K562 (cell line): ENCODE data around the gene PITPNC1. TPM values are rescaled to one million over a fixed set of nuclear protein-coding genes. Genes with fewer than 3 reads are reported as not detected.
"Not testable (repeated sequence)": the region's sequence is repeated elsewhere in the genome, so short reads cannot be mapped to it uniquely, and the experiment has no call there.

ENCODE experiments used
- ATAC-seq: fragments of 200-7000 bp; cut with Tn5 transposase; 3 replicates; pipeline ENCODE4 v1.9.1; 2020; ENCODE audit warnings: moderate library complexity
- BruUV-seq: library from RNA; stranded (reverse); fragments of 400-500 nt; replicated peaks from 2 replicates; lab custom pipeline; 2021; lab: Mats Ljungman, UMichigan
- CTCF ChIA-PET: fragments of 300-600 bp; formaldehyde crosslinking; extraction: SDS; loops from one replicate; lab custom pipeline; 2021; ENCODE audit warnings: low intra/inter-chr PET ratio; lab: Yijun Ruan, JAX
- POLR2A ChIA-PET: fragments of 300-600, 350-650 bp; sonication (Branson Sonifier 250); formaldehyde crosslinking; extraction: SDS; loops from one replicate; lab custom pipeline; 2021; ENCODE audit warnings: antibody characterized with exemption, inconsistent platforms; lab: Yijun Ruan, JAX
- DNase-seq, 4 experiments: peaks; one replicate each; pipeline versions ENCODE4 v3.0.0 to v3.0.0-alpha.2; 2011 to 2018; ENCODE audit warnings: low spot score in 3 of 4, mixed read lengths in 3 of 4; ENCODE audit errors: extremely low read depth in 1 of 4
- FAIRE-seq: peaks from 2 replicates; lab custom pipeline; 2011; peaks lifted over from hg19 to GRCh38; lab: Jason Lieb, UNC
- H2AFZ ChIP-seq: 2 replicates; pipeline ENCODE4 v1.6.0; 2011; ENCODE audit warnings: low read depth, low read length, control low read depth, inconsistent platforms
- H3K27ac ChIP-seq: fragments of 200-600 bp; 3 replicates; pipeline ENCODE4 v1.8.0; 2011; ENCODE audit warnings: low read depth, mild to moderate bottlenecking, control low read depth, inconsistent platforms, low read length, moderate library complexity, mixed read lengths; ENCODE audit errors: extremely low read depth
- H3K27me3 ChIP-seq, 2 experiments: fragments of 300-600 bp in 1 of 2; 2 replicates in 1 of 2; 3 replicates in 1 of 2; pipeline versions ENCODE4 v1.6.0 to v1.8.0; 2011; ENCODE audit warnings: inconsistent platforms in 2 of 2, low read length in 2 of 2, mild to moderate bottlenecking in 1 of 2, mixed read lengths in 1 of 2, moderate library complexity in 1 of 2; ENCODE audit not compliant: control insufficient read depth in 2 of 2, insufficient read depth in 2 of 2
- H3K36me3 ChIP-seq: fragments of 300-600 bp; 3 replicates; pipeline ENCODE4 v1.8.0; 2011; ENCODE audit warnings: mild to moderate bottlenecking, low read length, inconsistent platforms; ENCODE audit not compliant: control insufficient read depth, insufficient read depth
- H3K4me1 ChIP-seq, 2 experiments: fragments of 200-600 bp in 1 of 2; replicated peaks in 1 of 2; 2 replicates in 1 of 2; 3 replicates in 1 of 2; pipeline versions ENCODE4 v1.5.1 to v1.8.0; 2011; ENCODE audit warnings: inconsistent platforms in 2 of 2, low read length in 2 of 2, mild to moderate bottlenecking in 1 of 2, mixed read lengths in 1 of 2, moderate library complexity in 1 of 2; ENCODE audit not compliant: control insufficient read depth in 2 of 2, insufficient read depth in 2 of 2
- H3K4me2 ChIP-seq: 2 replicates; pipeline ENCODE4 v1.6.1; 2011; ENCODE audit warnings: low read length, control low read depth, inconsistent platforms, mixed read lengths; ENCODE audit not compliant: insufficient read depth
- H3K4me3 ChIP-seq: fragments of 200-600 bp; sonication (generic), shearing (Covaris generic); 2 replicates; pipeline ENCODE4 v1.5.1; 2016; ENCODE audit warnings: control low read depth, inconsistent platforms
- H3K79me2 ChIP-seq: fragments of 200-600 bp; 3 replicates; pipeline ENCODE4 v1.8.0; 2011; ENCODE audit warnings: low read length, inconsistent platforms; ENCODE audit not compliant: control insufficient read depth, insufficient read depth
- H3K9ac ChIP-seq, 2 experiments: 2 replicates each; pipeline versions ENCODE4 v1.6.0 to v1.6.1; 2011; ENCODE audit warnings: low read depth in 2 of 2, low read length in 2 of 2, control low read depth in 1 of 2, inconsistent platforms in 1 of 2, mild to moderate bottlenecking in 1 of 2, mixed read lengths in 1 of 2; ENCODE audit not compliant: insufficient read depth in 1 of 2
- H3K9me1 ChIP-seq: one replicate; pipeline ENCODE4 v1.6.0; 2011; ENCODE audit warnings: inconsistent platforms, mild to moderate bottlenecking, low read length, moderate library complexity; ENCODE audit not compliant: control insufficient read depth, insufficient read depth
- H3K9me3 ChIP-seq: replicated peaks from 2 replicates; pipeline ENCODE4 v1.5.1; 2011; ENCODE audit warnings: low read depth, low read length, inconsistent platforms; ENCODE audit not compliant: control insufficient read depth, insufficient read depth
- H4K20me1 ChIP-seq: replicated peaks from 2 replicates; pipeline ENCODE4 v1.6.1; 2011; ENCODE audit warnings: low read length, inconsistent platforms, mixed read lengths; ENCODE audit not compliant: control insufficient read depth, insufficient read depth
- DPF2 ChIP-seq: fragments of 450-650 bp; IDR thresholded peaks from 2 replicates; pipeline ENCODE4 v1.6.1; 2016
- FOXM1 ChIP-seq, 2 experiments: fragments of 450-650 bp in 1 of 2; sonication (generic) in 1 of 2; formaldehyde crosslinking in 1 of 2; IDR thresholded peaks; 2 replicates each; pipeline versions ENCODE4 v1.6.1 to v1.9.0; 2017 to 2022; ENCODE audit warnings: low read depth in 2 of 2, mild to moderate bottlenecking in 2 of 2, missing genetic modification reagents in 1 of 2, moderate library complexity in 1 of 2
- PTRF ChIP-seq: fragments of 450-650 bp; IDR thresholded peaks from 2 replicates; pipeline ENCODE4 v1.6.1; 2016; ENCODE audit warnings: mild to moderate bottlenecking, missing genetic modification characterization, missing compliant biosample characterization
- SIN3B ChIP-seq: fragments of 450-650 bp; IDR thresholded peaks from 2 replicates; pipeline ENCODE4 v1.6.1; 2017; ENCODE audit warnings: low read depth, mild to moderate bottlenecking, moderate library complexity
- WGBS: fragments of 100-300 bp; shearing (Covaris generic); methylation state at CpG from one replicate; pipeline ENCODE4 v1.1.6; 2016; ENCODE audit warnings: low coverage, mixed read lengths; ENCODE audit not compliant: insufficient coverage; ENCODE audit errors: missing lambda C conversion rate; 5-methylcytosine and 5-hydroxymethylcytosine counted together
- in situ Hi-C: fragments of 300-500 bp; cut with MboI; formaldehyde crosslinking; loops from 4 replicates; pipeline ENCODE4 v1.15.0; 2018; ENCODE audit warnings: inconsistent platforms, mixed read lengths
- intact Hi-C: fragments of 100-400 bp; cut with micrococcal nuclease; formaldehyde crosslinking; loops from 2 replicates; pipeline ENCODE4 v1.14.2; 2022
- polyA plus RNA-seq, 8 experiments: library from polyadenylated mRNA; depleted of rRNA in 4 of 8; stranded (reverse) in 5 of 8; unstranded in 3 of 8; fragments of >200 nt; fragmentation: Nextera tagmentation in 2 of 8; fragmentation: Illumina TruSeq in 1 of 8; extraction: Ambion mirVana in 2 of 8; extraction: Trizol in 1 of 8; gene quantifications; 2 replicates each; pipeline versions ENCODE4 v1.2.1 to v1.2.3, GENCODE V29; 2011 to 2014; ENCODE audit warnings: inconsistent platforms in 1 of 8, missing spikeins in 1 of 8
- total RNA-seq, 7 experiments: library from RNA; depleted of rRNA in 6 of 7; stranded (reverse); fragments of >200 nt in 6 of 7; fragmentation: Illumina TruSeq in 2 of 7; extraction: Trizol in 2 of 7; gene quantifications; 2 replicates each; pipeline versions ENCODE4 v1.2.1 to v1.2.3, GENCODE V29; 2011 to 2021; ENCODE audit warnings: low replicate concordance in 1 of 7
- TF ChIP-seq, protein P1 (sequence below): fragments of 250-450 bp; sonication (Bioruptor Pico); IDR thresholded peaks from 2 replicates; pipeline ENCODE4 v1.8.0; 2022; ENCODE audit warnings: moderate library complexity, mild to moderate bottlenecking, inconsistent platforms

Gene PITPNC1
- total and polyA plus RNA-seq, 9 of the 15 experiments (the other 6 are each of a cell fraction or from before 2014, with no cell fraction given): 0.11 to 1.1 (median 0.65) TPM

DNA sequence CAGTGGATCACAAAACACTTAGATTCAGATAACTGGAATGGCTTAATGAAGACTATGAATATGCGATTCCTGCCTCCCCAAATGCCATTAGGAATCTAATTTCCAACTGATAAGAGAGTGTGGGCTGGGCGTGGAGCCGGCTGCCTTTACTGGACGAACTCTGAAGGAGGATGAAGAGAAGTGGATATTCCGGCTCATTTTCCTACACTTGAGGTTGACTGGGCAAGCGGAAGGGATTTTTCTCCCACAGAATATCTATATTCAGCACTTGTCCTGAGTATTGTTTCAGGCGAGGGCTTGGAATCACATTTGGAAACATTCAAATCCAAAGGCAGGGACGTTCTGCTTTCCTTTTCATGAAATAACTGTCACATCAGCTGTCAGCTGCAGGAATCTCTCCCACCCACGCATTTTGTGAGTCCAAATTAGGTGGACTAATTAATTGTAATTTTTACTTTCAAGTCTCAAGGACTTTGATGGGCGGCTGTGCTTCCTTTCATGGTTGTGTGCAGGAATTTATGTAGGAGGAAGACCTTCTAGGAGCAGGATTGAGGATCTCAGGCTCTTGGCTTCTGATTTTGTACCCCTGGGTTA, 138.5 kb downstream of the PITPNC1 start (continued):
- TF ChIP-seq, protein P1, sequence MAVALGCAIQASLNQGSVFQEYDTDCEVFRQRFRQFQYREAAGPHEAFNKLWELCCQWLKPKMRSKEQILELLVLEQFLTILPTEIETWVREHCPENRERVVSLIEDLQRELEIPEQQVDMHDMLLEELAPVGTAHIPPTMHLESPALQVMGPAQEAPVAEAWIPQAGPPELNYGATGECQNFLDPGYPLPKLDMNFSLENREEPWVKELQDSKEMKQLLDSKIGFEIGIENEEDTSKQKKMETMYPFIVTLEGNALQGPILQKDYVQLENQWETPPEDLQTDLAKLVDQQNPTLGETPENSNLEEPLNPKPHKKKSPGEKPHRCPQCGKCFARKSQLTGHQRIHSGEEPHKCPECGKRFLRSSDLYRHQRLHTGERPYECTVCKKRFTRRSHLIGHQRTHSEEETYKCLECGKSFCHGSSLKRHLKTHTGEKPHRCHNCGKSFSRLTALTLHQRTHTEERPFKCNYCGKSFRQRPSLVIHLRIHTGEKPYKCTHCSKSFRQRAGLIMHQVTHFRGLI (CRISPR knock-in tag): no peak
- TF ChIP-seq DPF2 (no peak), FOXM1 (IDR thresholded peaks at IDR 0.05; ENCODE audit: low read depth) (no peak), FOXM1 (CRISPR knock-in tag; IDR thresholded peaks at IDR 0.05; ENCODE audit: low read depth) (no peak), PTRF (no peak), SIN3B (no peak)

- POLR2A ChIA-PET, ATAC-seq: not testable (repeated sequence)
Measured at GRCh38 chr17:67516571-67516970, 139.5 kb downstream of the PITPNC1 start.

More at GRCh38 chr17:67516571-67516970, 139.5 kb downstream of the PITPNC1 start:
- peaks cover 2 to 35% of the 10 kb centered on the region in 2 experiments; a peak in 4 of 5 replicates for H3K27me3 ChIP-seq
- H3K4me1 ChIP-seq, H2AFZ ChIP-seq, H3K79me2 ChIP-seq, H3K9me1 ChIP-seq, intact Hi-C loops, H3K4me3 ChIP-seq, DNase-seq, H3K27ac ChIP-seq, in situ Hi-C loops, H3K36me3 ChIP-seq, CTCF ChIA-PET, H4K20me1 ChIP-seq, BruUV-seq, H3K4me2 ChIP-seq, FAIRE-seq, H3K9me3 ChIP-seq, H3K9ac ChIP-seq: not testable (repeated sequence)
- WGBS: 0% methylated on average over 10 of the region's 10 CpGs
